CD4-positive, alpha-beta T cell treated with Interleukin-17A for 4 hours (primary cell): ENCODE results near the gene FAM20A.
"Not testable (repeated sequence)": the region's sequence is repeated elsewhere in the genome, so short reads cannot be mapped to it uniquely, and the experiment has no call there.

Source experiments
- DNase-seq: peaks from one replicate; pipeline ENCODE4 v3.0.0-alpha.2; 2020; ENCODE audit warnings: mixed read lengths

FAM20A gene

GRCh38 chr17:68518063-68518815, 82.9 kb downstream of the FAM20A start:
- DNase-seq, result no peak

DNA sequence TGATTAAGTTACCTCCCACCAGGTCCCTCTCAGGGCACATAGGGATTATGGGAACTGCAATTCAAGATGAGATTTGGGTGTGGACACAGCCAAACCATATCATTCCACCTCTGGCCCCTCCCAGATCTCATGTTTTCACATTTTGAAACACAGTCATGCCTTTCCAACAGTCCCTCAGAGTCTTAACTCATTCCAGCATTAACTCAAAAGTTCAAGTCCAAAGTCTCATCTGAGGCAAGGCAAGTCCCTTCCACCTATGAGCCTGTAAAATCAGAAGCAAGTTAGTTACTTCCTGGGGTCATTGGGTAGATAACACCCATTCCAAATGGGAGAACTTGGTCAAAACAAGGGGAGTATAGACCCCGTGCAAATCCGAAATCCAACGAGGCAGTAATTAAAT, 83.6 kb downstream of the FAM20A start:
- not testable (repeated sequence) for DNase-seq

DNA sequence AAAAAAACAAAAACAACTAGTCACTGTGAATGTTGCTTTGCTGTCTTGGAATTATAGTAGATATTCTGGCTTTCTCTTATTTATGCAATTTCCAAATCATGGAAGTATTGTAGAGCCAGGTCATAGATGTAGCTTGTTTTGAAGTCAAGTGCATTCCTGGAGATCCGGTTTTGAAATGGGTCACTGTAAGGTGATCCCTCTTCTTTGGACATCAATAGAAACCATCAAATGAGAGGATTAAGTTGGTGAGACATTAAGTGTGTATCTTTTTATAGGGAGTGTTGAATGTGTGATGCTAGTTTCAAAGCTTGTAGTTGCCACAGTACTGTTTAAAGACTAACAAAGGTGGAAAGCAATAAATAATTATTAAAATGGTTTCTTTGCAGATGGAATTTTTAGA, 84.4 kb downstream of the FAM20A start:
- no peak for DNase-seq

- DNase-seq, result no peak
These were observed 86.1 kb downstream of the FAM20A start for GRCh38 chr17:68514831-68515635.

DNA sequence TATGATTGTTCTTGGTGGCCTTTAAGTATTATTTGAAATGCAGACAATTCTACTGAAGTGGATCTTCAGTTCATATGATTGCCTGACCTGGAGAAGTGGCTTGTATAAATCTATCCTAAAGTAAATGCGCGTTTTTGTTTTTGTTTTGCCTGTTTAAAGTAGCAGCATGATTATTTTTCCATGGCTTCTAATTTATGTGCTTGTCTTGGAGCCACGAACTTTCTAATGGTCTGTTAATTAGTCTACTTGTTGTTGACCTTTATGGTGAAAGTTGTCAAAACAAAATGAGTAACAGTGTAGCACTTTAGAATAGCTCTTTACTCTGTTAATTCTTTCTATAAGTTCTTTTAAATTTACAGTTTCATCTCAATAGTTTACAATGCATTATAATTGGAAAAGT, 87.2 kb downstream of the FAM20A start:
- no peak for DNase-seq

GRCh38 chr17:68512960-68513474, 88.2 kb downstream of the FAM20A start:
- no peak for DNase-seq

DNA sequence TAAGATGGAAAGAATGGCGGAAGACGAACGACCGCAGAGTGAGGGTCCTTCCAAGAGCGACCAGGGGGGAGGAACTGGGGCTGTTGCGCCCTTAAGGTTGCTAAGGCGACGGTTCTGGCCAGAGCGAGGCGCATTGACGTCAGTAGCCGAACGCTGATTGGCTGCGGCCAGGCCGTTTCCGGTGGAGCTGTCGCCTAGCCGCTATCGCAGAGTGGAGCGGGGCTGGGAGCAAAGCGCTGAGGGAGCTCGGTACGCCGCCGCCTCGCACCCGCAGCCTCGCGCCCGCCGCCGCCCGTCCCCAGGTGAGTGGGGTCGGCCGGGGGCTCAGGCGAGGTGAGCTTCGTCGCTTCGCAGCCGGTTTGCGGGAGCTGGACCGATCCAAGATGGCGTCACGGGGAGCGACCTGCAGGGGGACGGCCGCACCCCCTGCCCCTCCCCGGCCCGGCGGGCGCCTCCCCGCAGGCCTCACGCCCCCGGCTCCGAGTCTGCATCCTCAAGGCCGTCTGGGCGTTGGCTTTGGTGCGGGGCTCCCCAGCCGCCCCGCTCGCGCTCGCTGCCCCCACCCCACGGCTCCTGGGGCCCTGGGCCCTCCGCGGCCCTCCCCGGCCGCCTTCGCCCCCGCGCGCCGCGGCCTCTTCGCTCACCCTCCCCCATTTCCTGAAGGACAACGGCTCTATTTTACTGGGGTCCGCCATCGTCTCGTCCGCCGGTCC, 88.8 kb downstream of the FAM20A start, which contains the start of gene PRKAR1A:
PRKAR1A (plus strand) TSS at position 184 of the 713 bp plus-strand sequence. CDS start 2,970 bp downstream, outside the sequence.
- DNase-seq, result peak; percentile 89

DNA sequence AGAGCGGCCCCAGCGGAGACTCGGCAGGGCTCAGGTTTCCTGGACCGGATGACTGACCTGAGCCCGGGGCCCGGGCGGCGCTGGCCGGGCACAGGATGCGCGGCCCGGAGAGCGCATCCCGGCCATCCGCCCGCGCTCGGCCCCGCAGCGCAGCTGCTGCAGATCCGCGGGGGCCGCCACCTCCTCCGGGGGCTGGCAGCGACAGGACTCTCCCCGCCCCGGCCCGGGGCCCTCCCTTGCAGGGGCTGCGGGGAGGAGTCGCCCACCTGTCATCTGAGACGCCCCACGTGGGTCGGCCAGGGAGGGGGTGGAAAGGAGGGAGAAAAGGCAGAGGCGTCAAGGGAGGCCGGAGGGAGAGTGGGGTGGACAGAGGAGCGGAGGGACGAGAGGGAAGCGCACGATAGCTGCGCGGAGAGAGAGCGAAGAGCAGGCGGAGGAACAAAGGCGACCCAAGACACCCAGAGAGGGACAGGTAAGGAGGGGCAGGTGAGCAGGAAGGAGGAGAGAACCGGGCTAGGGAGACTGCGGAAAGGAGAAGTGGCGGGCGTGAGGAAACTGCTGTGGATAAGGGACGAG, 89.4 kb downstream of the FAM20A start:
- DNase-seq, result peak; percentile 70

DNA sequence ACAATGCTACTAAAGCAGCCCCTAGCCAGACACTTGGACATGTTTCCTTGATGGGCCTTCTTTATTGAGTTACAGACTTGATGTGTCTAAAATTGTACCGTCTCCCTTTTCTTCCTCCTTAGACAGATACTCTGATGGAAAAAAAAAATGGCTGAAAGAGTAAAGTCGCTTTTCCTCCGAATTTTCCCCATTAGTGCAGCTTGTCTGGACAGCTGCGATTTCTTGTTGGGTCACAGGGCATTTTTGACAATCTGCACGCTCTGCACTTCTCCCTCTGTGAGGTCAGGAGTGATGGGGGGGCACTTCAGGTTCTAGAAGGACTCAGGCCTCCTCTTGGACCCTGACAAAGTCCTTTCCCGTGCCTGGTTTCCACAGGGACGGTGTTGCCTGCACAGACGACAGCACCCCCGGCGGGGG, 89.9 kb downstream of the FAM20A start:
- DNase-seq, result no peak

DNA sequence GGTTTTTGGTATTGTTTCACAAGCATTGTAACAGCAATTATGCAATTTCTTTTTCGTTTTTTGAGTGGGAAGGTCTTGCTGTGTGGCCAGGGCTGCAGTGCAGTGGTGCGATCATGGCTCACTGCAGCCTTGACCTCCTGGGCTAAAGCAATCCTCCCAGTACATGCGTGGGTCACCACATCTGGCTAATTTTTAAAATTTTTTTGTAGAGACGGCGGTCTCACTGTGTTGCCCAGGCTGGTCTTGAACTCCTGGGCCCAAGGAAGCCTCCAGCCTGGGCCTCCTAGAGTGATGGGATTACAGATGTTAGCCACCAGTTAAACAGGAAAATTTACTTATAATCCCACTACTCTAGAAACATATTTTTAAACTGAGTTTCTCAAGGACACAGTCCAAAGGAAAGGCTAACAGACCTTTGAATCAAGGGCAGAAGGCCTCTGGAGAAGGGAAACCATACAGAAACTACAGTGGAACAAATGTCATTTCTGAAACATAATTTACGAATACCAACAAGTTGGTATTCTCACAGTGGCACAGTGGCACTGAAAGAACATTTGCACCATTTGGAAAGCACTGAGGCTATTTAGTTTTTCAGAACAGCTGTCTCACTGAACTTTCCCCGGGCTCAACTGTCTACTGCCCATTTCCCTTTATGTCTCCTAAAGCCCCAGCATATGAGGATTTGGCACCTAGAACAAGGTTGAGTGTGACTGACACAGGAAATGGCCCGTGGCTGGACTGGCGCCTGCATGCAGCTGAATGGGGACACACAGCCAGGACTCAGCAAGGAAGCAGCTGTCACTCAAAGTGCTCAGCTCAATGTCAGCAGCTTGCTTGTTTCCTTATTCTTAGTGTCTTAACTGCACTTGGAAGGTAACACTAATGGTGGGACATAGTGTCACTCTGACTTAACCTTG, 91.8 kb downstream of the FAM20A start:
- DNase-seq, result peak; percentile 10

DNA sequence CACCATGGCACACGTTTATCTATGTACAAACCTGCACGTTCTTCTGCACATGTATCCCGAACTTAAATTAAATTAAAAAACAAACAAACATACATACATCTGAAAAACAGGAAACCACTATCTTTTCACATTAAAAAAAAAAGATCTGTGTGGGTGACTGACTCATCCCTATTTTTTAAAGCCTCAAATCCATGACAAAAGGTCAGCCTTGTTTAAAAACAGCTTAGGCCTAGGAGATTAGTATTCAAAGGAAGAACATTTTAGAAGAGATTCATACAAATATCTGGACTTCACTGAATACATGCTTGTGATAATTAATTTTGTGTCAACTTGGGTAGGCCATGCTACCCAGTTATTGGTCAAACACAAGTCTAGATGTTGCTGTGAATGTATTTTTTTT, 93.6 kb downstream of the FAM20A start:
- DNase-seq, result no peak

GRCh38 chr17:68505951-68506350, 95.2 kb downstream of the FAM20A start:
- no peak for DNase-seq

DNA sequence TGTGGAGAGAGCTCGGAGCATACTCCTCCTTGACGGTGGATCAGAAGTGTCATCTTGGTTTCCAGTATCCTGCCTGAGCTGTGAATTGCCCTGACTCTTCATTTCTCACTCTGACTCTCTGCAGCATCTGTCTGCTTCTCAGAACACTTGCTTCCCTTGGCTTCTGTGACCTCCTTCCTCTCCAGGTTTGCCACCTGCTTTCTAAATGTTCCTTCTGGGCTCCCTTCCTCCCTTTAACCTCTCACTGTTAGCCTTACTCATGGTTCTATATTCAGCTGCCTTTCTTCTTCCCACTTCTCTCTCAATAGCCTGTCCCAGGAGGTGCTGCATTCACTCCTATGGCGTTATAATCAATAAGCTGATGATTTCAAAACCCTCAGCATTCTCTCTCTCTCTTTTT, 100.1 kb downstream of the FAM20A start:
- DNase-seq, result no peak

DNA sequence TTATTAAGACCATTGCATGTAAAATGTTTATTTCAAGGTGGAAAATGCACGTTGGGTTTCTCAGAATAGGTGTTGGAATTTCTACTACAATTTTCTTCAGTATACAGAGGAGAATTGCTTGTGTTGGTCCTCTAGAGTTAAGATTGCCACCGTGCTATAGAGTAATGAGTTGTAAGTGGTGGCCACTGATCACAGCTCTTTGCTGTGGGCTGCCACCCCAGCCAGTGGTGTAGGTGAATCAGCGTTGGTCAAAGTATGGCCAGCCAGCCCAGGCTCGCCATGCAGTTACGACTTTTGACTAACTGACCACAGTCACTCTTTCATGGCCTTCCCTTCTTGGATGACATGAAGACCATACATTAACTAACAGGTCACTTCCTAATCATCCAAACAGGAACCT, 101.6 kb downstream of the FAM20A start:
- DNase-seq, result no peak

GRCh38 chr17:68498479-68499326, 102.5 kb downstream of the FAM20A start:
- no peak for DNase-seq

- no peak for DNase-seq
These were observed 103.3 kb downstream of the FAM20A start for GRCh38 chr17:68497885-68498319.

DNA sequence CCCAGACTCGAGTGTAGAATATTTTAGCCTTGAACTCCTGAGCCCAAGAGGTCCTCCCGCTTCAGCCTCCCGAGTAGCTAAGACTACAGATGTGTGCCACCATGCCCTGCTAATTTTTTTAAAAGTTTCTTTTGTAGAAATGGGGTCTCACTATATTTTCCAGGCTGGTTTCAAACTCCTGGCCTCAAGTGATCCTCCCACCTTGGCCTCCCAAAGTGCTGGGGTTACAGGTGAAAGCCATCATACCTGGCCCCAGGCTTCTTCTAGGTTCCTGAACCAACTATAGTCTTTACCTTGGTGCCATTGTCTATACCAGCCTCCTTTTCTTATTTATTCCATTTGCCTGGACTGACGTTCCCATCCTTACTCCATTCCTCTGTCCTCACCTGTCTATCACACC, 106.1 kb downstream of the FAM20A start:
- DNase-seq, result no peak

GRCh38 chr17:68492394-68493054, 108.6 kb downstream of the FAM20A start:
- DNase-seq, result not testable (repeated sequence)

GRCh38 chr17:68491381-68492231, 109.6 kb downstream of the FAM20A start:
- no peak for DNase-seq
